H9 (cell line): ENCODE results near the gene TRRAP. TPM values are rescaled to one million over a fixed set of nuclear protein-coding genes. Genes with fewer than 3 reads are reported as not detected.

Experiments used
- DNase-seq: peaks from one replicate; pipeline ENCODE4 v3.0.0-alpha.2; 2017
- H2AFZ ChIP-seq: one replicate; pipeline ENCODE4 v1.6.1; 2013; ENCODE audit warnings: mild to moderate bottlenecking, low read length, control low read depth, moderate library complexity
- H2AK5ac ChIP-seq: 2 replicates; pipeline ENCODE4 v1.6.1; 2013; ENCODE audit warnings: low read length, control low read depth, mixed read lengths; ENCODE audit not compliant: insufficient read length
- H2BK120ac ChIP-seq: one replicate; pipeline ENCODE4 v1.6.1; 2013; ENCODE audit warnings: low read depth, mild to moderate bottlenecking, low read length, control low read depth, inconsistent platforms; ENCODE audit not compliant: poor library complexity, severe bottlenecking
- H2BK12ac ChIP-seq: 2 replicates; pipeline ENCODE4 v1.6.1; 2013; ENCODE audit warnings: low read length, control low read depth, mixed read lengths, low read depth; ENCODE audit not compliant: insufficient read length
- H2BK15ac ChIP-seq: 2 replicates; pipeline ENCODE4 v1.6.1; 2013; ENCODE audit warnings: low read depth, low read length, control low read depth
- H2BK20ac ChIP-seq: one replicate; pipeline ENCODE4 v1.6.1; 2013; ENCODE audit warnings: low read depth, mild to moderate bottlenecking, low read length, control low read depth, inconsistent platforms; ENCODE audit not compliant: poor library complexity, severe bottlenecking
- H2BK5ac ChIP-seq: 2 replicates; pipeline ENCODE4 v1.6.1; 2013; ENCODE audit warnings: low read length, control low read depth, mixed read lengths; ENCODE audit not compliant: insufficient read length
- H3K14ac ChIP-seq: 2 replicates; pipeline ENCODE4 v1.6.1; 2013; ENCODE audit warnings: low read length, control low read depth; ENCODE audit not compliant: insufficient read depth
- H3K18ac ChIP-seq: 2 replicates; pipeline ENCODE4 v1.6.1; 2013; ENCODE audit warnings: low read depth, mild to moderate bottlenecking, mixed read lengths, low read length, control low read depth; ENCODE audit not compliant: insufficient read length
- H3K23ac ChIP-seq: 2 replicates; pipeline ENCODE4 v1.6.1; 2013; ENCODE audit warnings: low read length, control low read depth, mixed read lengths, low read depth; ENCODE audit not compliant: insufficient read length
- H3K23me2 ChIP-seq: 2 replicates; pipeline ENCODE4 v1.6.1; 2013; ENCODE audit warnings: low read depth, mild to moderate bottlenecking, mixed read lengths, low read length, control low read depth; ENCODE audit not compliant: insufficient read length, poor library complexity, severe bottlenecking
- H3K27ac ChIP-seq: 2 replicates; pipeline ENCODE4 v1.5.1; 2013; ENCODE audit warnings: low read length, control low read depth, mixed read lengths, low read depth; ENCODE audit not compliant: insufficient read length
- H3K27me3 ChIP-seq: 2 replicates; pipeline ENCODE4 v1.6.1; 2013; ENCODE audit warnings: low read length, control low read depth, inconsistent platforms; ENCODE audit not compliant: insufficient read depth
- H3K4ac ChIP-seq: 2 replicates; pipeline ENCODE4 v1.6.1; 2013; ENCODE audit warnings: low read depth, mild to moderate bottlenecking, control low read depth, inconsistent platforms, low read length, moderate library complexity
- H3K4me1 ChIP-seq: 2 replicates; pipeline ENCODE4 v1.6.1; 2013; ENCODE audit warnings: low read length, control low read depth, inconsistent platforms; ENCODE audit not compliant: insufficient read depth
- H3K4me2 ChIP-seq: 2 replicates; pipeline ENCODE4 v1.6.1; 2013; ENCODE audit warnings: low read length, control low read depth, mixed read lengths; ENCODE audit not compliant: insufficient read length, insufficient read depth
- H3K56ac ChIP-seq: 2 replicates; pipeline ENCODE4 v1.6.1; 2013; ENCODE audit warnings: low read depth, mild to moderate bottlenecking, mixed read lengths, low read length, control low read depth; ENCODE audit not compliant: insufficient read length
- H3K79me1 ChIP-seq: 2 replicates; pipeline ENCODE4 v1.6.1; 2013; ENCODE audit warnings: low read depth, mild to moderate bottlenecking, moderate library complexity, low read length, control low read depth, inconsistent platforms; ENCODE audit not compliant: insufficient read depth, poor library complexity, severe bottlenecking
- H3K79me2 ChIP-seq: 2 replicates; pipeline ENCODE4 v1.6.1; 2013; ENCODE audit warnings: low read length, control low read depth, inconsistent platforms; ENCODE audit not compliant: insufficient read depth
- H3K9ac ChIP-seq: 2 replicates; pipeline ENCODE4 v1.6.1; 2013; ENCODE audit warnings: low read length, control low read depth, mixed read lengths; ENCODE audit not compliant: insufficient read length; ENCODE audit errors: extremely low read depth
- H3K9me3 ChIP-seq: one replicate; pipeline ENCODE4 v1.6.1; 2013; ENCODE audit warnings: low read depth, low read length, inconsistent platforms; ENCODE audit not compliant: control insufficient read depth
- H3T11ph ChIP-seq: one replicate; pipeline ENCODE4 v1.6.1; 2013; ENCODE audit warnings: mild to moderate bottlenecking, low read length, control low read depth, inconsistent platforms
- H4K20me1 ChIP-seq: one replicate; pipeline ENCODE4 v1.6.1; 2013; ENCODE audit not compliant: control insufficient read depth, insufficient read length, insufficient read depth
- H4K5ac ChIP-seq: 2 replicates; pipeline ENCODE4 v1.6.1; 2013; ENCODE audit warnings: low read depth, mild to moderate bottlenecking, mixed read lengths, low read length, control low read depth; ENCODE audit not compliant: insufficient read length
- H4K8ac ChIP-seq: replicated peaks from 2 replicates; pipeline ENCODE4 v1.6.1; 2013; ENCODE audit warnings: low read length, control low read depth, mixed read lengths, low read depth; ENCODE audit not compliant: insufficient read length
- H4K91ac ChIP-seq: 2 replicates; pipeline ENCODE4 v1.6.1; 2013; ENCODE audit warnings: low read depth, mild to moderate bottlenecking, moderate library complexity, mixed read lengths, low read length, control low read depth; ENCODE audit not compliant: insufficient read length
- H3K27ac Mint-ChIP-seq, 3 experiments: 2 replicates in 2 of 3; 3 replicates in 1 of 3; pipeline ENCODE4 v1.8.0; 2020 to 2021; ENCODE audit warnings: mixed read lengths in 3 of 3, mild to moderate bottlenecking in 1 of 3, moderate library complexity in 1 of 3
- H3K27me3 Mint-ChIP-seq: 2 replicates; pipeline ENCODE4 v1.8.0; 2021; ENCODE audit warnings: low read depth, mild to moderate bottlenecking, moderate library complexity, mixed read lengths
- H3K36me3 Mint-ChIP-seq, 3 experiments: 2 replicates in 2 of 3; 3 replicates in 1 of 3; pipeline ENCODE4 v1.8.0; 2020 to 2021; ENCODE audit warnings: low read depth in 3 of 3, mixed read lengths in 3 of 3; ENCODE audit not compliant: insufficient read depth in 1 of 3
- H3K4me1 Mint-ChIP-seq, 2 experiments: 2 replicates each; pipeline ENCODE4 v1.8.0; 2020; ENCODE audit warnings: mixed read lengths in 2 of 2
- H3K4me3 Mint-ChIP-seq, 2 experiments: 2 replicates in 1 of 2; 3 replicates in 1 of 2; pipeline ENCODE4 v1.8.0; 2020 to 2021; ENCODE audit warnings: mild to moderate bottlenecking in 2 of 2, mixed read lengths in 2 of 2, moderate library complexity in 1 of 2
- H3K9me3 Mint-ChIP-seq, 2 experiments: 2 replicates in 1 of 2; 3 replicates in 1 of 2; pipeline ENCODE4 v1.8.0; 2020; ENCODE audit warnings: mild to moderate bottlenecking in 2 of 2, mixed read lengths in 2 of 2, moderate library complexity in 1 of 2
- CTCF ChIP-seq: fragments of 200-600 bp; sonication (generic); conservative IDR thresholded peaks from 3 replicates; pipeline ENCODE4 v1.8.0; 2021; ENCODE audit warnings: antibody characterized with exemption, mild to moderate bottlenecking
- whole genome bisulfite sequencing: extraction: QIAGEN DNeasy Blood & Tissue Kit; methylation state at CpG from one replicate; pipeline ENCODE4 v1.1.7; 2013; ENCODE audit warnings: missing lambda C conversion rate, low lambda C conversion rate, mixed read lengths; ENCODE audit not compliant: insufficient read length; ENCODE audit errors: extremely low coverage; 5-methylcytosine and 5-hydroxymethylcytosine counted together
- total RNA-seq: library from RNA; stranded (reverse); gene quantifications from 2 replicates; pipeline ENCODE4 v1.2.1, GENCODE V29; 2021

The TRRAP gene
- total RNA-seq, 1 experiment from 2014 or later: 58.6 TPM

GRCh38 chr7:99040104-99040958 lies 162.0 kb downstream of the TRRAP start:
- no peak overlapping the region for H2AK5ac ChIP-seq
- peak overlapping the region in 2 of 3 experiments; percentile 77 to 89; a peak in 5 of 7 replicates for H3K27ac Mint-ChIP-seq
- H3K9ac ChIP-seq: no peak overlapping the region
- 100% methylated on average over 11 of the region's 31 CpGs for WGBS
- H3K56ac ChIP-seq: no peak overlapping the region
- no peak overlapping the region for H3T11ph ChIP-seq
- H3K9me3 Mint-ChIP-seq: no peaks in the 10 kb centered on the region
- H2BK5ac ChIP-seq: no peak overlapping the region
- no peak overlapping the region for H3K4me3 Mint-ChIP-seq
- H3K14ac ChIP-seq: no peak overlapping the region
- H3K27ac ChIP-seq: no peak overlapping the region
- no peak overlapping the region for H4K8ac ChIP-seq
- no peaks in the 10 kb centered on the region for H3K23me2 ChIP-seq
- H2BK120ac ChIP-seq: no peak overlapping the region
- H3K36me3 Mint-ChIP-seq: peaks cover 51 to 93% (median 79%) of the 10 kb centered on the region in 3 experiments
- H3K27me3 ChIP-seq: no peaks in the 10 kb centered on the region
- no peak overlapping the region for H2BK15ac ChIP-seq
- DNase-seq: peak; percentile 87
- peak; percentile 81 for TF ChIP-seq CTCF
- H2AFZ ChIP-seq: no peak overlapping the region
- H3K4me1 ChIP-seq: no peaks in the 10 kb centered on the region
- H4K91ac ChIP-seq: no peak overlapping the region
- H4K5ac ChIP-seq: no peak overlapping the region
- no peaks in the 10 kb centered on the region for H3K9me3 ChIP-seq
- no peaks in the 10 kb centered on the region for H4K20me1 ChIP-seq
- no peaks in the 10 kb centered on the region; the same call in 1 of the 2 replicates for H3K27me3 Mint-ChIP-seq
- no peak overlapping the region for H3K18ac ChIP-seq
- no peak overlapping the region for H2BK20ac ChIP-seq
- H2BK12ac ChIP-seq: no peak overlapping the region
- H3K4ac ChIP-seq: no peak overlapping the region
- H3K79me2 ChIP-seq: no peaks in the 10 kb centered on the region
- no peak overlapping the region for H3K23ac ChIP-seq
- peaks cover 2 to 4% of the 10 kb centered on the region in 2 experiments; a peak in 1 of 4 replicates for H3K4me1 Mint-ChIP-seq
- no peak overlapping the region for H3K4me2 ChIP-seq
- no peaks in the 10 kb centered on the region for H3K79me1 ChIP-seq
